HG03135 (cell line): Measurements from ENCODE around the gene CBFB.
"Not testable (repeated sequence)": the region's sequence is repeated elsewhere in the genome, so short reads cannot be mapped to it uniquely, and the experiment has no call there.

ENCODE experiments used
- ATAC-seq: cut with Tn5 transposase; IDR thresholded peaks from one replicate; pipeline ENCODE4 v1.9.1; 2021; ENCODE audit warnings: mild to moderate bottlenecking, moderate library complexity; ENCODE audit not compliant: unreplicated experiment

The CBFB gene

DNA sequence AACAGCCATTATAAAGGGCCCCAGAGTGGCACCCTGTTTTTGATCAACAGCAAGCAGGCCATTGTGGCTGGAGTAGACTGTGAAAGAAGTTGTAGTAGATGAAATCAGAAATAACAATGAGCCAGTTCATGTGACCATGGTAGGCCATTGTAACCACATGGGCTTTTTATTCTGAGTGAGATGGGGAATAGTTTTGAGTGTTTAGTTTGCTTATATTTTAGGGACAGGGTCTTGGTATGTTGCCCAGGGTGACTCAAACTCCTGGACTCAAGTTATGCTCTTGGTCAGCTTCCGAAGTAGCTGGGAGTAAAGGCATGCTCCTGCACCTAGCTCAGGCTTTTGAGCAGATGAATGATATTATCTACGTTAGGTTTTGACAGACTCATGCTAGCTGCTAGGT, 12.0 kb downstream of the CBFB start:
- no peak for ATAC-seq

DNA sequence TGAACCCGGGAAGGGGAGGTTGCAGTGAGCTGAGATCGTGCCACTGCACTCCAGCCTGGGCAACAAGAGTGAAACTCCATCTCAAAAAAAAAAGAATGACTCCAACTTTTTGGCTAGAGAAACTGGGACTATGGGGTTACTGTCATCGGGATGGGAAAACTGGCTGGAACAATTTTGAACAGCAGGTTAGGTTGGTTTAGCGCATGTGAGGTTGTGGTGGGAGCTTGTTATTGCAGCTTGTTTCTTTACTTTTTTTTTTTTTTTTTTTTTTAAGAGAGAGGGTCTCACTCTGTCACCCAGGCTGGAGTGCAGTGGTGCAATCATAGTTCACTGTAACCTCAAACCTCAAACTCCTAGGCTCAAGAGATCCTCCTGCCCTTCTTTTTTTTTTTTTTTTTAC, 12.6 kb downstream of the CBFB start:
- not testable (repeated sequence) for ATAC-seq

DNA sequence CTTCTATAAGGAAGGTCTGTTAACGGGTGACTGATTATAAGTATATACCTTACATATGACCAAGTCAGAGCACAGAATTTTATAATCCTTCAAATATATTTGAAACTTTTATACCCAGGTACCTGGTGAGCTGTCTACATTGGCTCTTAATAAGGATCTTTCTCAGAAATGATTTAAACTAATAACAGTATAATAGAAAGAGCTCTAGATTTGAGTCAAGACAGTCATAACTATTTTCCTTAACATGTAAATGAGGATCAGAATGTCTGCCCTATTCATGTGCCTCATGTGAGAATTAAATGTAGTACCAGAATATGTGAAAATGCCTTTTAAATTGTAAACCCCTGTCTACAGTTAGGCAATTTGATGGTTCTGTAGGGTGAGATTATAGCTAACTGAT, 14.5 kb downstream of the CBFB start:
- ATAC-seq = no peak

DNA sequence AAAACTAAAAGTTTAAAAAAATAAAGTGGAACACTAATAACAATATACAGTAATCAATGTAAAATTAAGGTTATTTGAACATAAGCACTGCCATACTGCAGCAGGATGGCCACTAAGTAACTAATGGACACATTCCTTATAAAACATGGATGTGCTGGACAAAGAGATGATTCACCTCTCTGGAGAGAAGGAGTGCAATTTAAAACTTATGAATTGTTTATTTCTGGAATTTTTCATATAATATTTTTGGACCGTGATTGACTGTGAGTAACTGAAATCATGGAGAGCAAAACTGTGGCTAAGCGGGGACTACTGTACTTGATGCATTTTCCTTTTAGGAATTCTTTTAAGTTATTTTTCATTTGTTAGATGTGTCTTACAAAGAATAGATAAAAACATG, 21.8 kb downstream of the CBFB start:
- ATAC-seq = no peak

DNA sequence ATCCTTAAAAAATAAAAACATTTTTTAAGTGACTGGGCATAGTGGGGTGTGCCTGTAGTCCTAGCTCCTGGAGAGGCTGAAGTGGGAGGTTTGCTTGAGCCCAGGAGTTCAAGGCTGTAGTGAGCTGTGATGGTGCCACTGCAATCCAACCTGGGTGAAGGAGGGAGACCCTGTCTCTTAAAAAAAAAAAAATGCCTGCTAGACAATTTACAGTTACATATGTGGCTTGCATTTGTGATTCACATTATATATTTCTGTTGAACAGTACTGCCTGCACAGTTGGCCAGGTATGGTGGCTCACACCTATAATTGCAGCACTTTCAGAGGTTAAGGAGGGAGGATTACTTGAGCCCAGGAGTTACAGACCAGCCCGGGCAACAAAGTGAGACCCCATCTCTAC, 23.4 kb downstream of the CBFB start:
- no peak for ATAC-seq

DNA sequence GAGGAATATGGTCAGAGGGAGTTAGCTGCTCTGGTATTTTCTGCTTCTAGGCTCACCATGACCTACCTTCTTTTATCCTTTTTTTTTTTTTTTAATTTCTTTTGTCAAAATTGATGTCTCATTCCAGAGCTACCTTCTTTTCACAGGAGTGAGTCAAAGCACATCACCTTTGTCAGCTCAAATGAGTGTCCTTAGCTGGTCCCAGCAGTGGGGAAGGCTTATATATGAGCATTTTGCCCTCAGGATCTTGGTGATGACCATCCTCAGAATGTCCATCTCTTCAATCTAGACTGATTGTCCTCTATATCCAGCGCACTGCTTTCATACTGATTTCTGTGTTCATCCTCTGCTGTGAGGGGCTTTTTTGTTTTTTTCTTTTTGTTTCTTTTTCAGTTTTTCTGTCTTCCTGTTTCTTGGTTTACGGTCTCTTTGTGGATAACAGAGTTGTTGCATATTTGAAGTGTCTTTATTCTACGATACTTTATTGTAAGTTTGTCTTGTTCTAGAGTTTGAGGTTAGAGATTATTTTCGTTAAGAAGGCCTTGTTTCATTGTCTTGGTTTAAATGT, 24.9 kb downstream of the CBFB start:
- no peak for ATAC-seq

DNA sequence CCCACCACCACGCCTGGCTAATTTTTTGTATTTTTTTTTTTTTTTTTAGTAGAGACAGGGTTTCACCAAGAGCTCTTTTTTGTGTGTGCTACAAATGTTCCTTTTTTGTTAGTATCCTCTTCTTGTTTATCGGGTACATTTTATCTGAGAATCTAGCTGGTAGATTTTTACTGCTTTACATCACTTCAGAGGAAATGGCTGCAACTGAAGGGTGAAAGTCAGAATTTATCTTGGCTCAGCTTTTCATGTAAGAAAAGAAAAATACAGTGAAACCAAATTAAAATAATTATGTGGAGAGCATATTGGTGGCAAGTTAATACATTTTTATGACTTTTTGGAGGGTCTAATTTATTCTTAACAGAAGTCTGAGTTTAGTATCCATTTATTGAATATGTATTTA, 26.0 kb downstream of the CBFB start:
- no peak for ATAC-seq

DNA sequence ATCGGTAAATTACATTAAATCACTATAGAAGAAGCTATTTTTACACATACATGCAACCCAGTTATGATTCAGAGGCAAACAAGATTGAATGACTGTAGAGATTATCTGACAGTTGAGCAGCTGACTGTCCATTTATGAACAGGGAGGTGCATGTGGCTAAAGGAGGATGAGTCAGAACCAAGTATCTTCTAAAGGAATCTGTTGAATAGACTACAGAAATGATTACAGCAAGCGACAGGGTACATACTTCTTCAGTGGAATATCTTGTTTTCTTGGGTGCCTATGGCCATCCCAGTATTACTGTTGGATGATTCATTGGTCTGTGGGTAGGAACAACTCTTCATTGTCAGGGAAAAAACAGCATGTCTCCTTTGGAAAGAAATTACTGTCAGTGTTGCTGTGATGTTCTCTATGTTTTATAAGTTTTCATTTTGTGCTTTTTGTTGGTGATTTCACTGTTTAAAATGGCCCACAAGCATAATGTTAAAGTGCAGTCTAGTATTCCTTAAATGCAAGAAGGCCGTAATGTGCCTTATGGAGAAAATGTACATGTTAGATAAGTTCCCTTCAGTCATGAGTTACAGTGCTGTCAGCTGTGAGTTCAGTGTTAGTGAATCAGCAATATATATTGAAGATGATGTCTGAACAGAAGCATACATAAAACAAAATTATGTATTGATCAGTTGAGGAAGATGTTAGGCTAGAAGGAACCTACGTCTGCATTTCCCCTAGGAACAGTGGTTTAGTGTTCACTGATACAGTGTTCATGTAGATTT, 27.0 kb downstream of the CBFB start:
- peak; percentile 51 for ATAC-seq

DNA sequence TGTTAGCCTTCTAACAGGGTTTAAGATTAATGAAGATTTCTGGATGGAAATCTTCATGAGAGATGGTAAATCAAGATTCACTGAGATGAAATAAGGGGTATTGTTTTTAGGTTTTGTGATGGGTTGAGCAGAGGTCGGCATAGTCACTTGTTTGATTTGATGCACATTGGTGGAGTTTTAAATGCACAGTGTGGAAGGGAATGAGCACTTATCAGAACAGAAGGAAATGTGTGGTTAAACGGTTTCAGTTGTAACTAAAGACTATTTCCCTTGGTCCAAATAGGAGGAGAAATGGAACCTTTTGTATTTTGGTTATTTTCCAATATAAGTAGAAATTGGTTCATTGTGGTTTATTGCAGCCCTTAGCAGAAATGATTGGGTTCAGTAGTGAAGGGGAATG, 34.1 kb downstream of the CBFB start:
- ATAC-seq = no peak

DNA sequence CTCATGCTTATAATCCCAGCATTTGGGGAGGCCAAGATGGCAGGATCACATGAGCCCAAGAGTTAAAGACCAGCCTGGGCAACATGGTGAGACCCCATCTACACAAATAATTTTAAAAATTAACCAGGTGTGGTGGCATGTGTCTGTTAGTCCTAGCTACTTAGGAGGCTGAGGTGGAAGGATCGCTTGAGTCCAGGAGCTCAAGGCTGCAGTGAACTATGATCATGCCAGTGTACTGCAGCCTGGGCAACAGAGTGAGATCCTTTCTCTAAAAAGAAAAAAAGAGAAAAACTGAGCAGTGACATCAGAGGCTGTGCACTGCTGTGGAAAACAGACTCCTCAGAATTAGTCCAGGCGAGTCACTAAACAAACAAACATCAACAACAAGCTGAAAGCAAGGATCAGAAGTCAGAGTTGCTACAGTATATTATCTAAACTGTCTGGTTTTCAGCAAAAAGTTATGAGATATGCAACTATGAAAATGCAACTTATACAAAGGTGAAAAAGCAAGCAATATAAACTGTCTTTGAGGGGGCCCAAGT, 39.3 kb downstream of the CBFB start:
- ATAC-seq = no peak

DNA sequence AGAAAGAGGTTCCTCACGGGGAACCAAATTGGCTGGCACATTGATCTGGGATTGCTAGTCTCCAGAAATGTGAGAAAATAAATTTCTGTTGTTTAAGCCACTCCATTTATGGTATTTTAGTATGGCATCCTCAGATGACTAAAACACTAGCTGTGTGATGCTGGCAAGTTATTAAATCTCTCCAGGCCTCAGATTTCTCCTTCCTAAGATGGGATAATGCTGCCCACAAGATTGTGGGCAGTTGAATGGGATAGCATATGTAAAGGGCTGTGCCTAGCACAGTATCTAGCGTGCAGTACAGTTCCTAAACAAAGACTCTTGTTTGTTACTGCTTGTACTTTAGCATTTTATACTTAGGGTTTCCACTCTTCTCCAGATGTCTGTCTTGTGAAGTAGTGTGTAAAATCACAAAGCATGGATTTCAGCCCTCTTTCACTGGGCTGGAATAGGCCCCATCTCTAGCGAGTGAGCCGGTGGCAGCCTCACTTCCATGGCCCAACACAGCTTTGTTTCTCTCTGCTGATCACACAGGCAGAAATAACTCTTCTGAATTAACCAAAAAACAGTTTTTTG, 42.6 kb downstream of the CBFB start:
- no peak for ATAC-seq

DNA sequence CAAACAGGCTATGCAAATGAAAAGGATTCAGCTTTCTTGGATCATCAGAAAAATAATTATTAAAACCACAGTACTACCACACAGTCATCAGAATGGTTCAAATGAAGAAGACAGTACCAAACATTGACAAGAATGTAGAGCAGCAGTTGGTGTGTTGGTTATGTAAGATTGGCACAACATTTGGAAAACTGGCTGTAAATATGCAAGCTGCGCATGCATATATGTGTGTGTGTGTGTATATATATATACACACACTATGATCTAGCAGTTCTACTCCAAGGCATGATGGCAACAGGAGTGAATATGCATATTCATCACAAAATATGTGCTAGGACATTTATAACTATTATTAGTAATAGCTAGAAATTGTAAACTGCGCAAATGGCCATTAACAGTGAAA, 46.4 kb downstream of the CBFB start:
- no peak for ATAC-seq

DNA sequence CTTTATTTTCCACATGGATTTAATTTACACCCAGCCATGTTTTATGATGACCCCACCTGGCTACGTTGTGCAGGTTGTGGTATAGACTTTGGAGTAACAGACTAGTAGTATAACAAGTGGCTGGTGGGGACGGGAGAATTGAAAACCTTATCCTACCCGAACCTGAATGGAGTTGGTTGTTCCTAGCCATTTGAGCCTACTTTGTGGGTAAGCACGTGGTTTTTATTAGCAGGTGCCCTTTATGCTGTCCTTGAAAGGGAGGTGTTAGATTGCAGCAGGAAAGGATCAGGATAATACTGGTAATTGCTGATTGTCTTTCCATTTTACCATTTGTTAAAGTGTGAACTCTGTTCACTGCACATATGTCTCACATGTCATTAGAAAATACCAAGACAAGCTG, 48.9 kb downstream of the CBFB start:
- no peak for ATAC-seq

DNA sequence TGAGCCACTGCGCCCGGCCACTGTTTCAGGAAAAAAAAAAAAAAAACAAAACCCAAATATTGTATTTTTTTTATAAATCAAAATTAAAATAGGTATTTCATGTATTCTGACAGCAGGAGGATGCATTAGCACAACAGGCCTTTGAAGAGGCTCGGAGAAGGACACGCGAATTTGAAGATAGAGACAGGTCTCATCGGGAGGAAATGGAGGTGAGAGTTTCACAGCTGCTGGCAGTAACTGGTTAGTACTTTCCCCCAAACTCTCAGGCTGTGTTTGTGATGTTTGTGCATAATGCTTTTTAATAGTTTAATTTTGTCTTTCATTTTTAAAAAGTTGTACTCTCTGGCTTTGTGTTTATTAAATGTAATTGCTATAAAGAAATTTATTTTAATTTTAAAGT, 53.2 kb downstream of the CBFB start:
- ATAC-seq = no peak

DNA sequence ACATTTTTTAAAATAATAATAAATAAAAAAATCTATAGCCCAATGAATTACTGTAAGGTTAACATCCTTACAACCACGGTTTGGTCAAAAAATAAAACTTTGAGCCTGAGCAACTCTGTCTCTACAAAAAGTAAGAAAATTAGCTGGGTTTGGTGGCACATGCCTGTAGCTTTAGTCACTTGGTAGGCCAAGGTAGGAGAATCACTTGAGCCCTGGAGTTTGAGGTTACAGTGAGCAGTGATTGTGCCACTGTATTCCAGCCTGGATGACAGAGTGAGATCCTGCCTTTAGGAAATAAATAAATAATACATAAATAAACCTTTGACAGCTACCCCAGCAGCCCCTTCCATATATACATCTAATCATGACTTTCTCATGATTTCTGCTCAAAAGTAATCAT, 53.9 kb downstream of the CBFB start:
- ATAC-seq = no peak

DNA sequence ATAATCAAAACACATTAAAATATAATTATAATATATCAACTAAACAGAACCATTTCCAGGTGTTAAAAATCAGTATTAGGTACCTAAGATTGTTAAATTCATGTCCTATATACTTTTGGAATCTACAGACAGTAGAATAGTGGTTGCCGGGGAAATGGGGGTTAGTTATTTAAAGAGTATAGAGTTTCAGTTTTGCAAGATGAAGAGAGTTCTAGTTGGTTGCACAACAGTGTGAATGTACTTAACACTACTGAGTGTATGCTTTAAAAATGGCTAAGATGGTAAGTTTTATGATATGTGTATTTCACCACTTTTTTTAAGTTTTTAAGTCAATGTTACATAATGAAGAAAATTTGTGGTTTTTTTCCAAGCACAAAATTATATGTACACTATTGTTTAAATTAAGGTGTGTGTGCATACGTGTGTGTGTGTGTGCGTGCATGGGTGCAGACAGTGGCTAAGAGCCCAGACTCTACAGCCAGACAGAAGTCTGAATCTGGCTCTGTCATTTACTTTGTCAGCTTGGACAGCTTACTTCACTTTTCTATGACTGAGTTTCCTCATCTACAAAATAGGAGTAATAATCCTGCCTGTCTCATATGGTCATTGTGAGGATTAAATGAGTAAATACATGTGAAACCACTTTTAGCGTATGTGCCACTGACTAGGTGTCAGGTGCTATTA, 55.5 kb downstream of the CBFB start:
- no peak for ATAC-seq

DNA sequence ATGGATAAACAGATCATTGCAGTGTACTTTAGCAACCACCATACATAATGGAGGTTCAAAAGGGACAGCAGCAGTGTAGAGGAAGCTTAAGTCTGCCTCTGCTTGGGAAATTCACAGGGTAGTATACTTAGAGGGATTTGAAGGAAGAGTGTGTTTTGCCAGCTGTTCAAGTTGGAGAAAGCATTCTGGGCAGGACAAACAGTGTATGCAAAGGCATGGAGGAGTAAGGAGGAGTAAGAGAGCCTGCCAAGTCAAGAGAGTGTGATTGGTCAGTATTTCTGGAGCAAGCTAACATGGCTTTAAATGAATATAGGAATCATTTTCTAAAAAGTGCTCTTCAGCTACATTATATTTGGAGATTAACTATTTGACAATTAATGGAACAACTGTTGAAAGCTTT, 57.9 kb downstream of the CBFB start:
- no peak for ATAC-seq

DNA sequence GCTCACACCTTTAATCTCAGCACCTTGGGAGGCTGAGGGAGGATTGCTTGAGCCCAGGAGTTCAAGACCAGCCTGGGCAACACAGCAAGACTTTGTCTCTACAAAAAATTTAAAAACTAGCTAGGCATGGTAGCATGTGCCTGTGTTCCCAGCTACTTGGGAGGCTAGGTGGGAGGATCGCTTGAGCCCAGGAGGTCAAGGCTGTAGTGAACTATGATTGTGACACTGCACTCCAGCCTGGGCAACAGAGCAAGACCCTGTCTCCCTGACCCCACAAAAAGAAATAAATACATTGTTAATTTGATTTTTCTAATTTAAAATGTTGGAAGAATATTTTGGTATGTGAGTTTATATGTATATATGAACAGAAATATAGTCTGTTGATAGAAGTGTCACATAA, 58.3 kb downstream of the CBFB start:
- no peak for ATAC-seq

DNA sequence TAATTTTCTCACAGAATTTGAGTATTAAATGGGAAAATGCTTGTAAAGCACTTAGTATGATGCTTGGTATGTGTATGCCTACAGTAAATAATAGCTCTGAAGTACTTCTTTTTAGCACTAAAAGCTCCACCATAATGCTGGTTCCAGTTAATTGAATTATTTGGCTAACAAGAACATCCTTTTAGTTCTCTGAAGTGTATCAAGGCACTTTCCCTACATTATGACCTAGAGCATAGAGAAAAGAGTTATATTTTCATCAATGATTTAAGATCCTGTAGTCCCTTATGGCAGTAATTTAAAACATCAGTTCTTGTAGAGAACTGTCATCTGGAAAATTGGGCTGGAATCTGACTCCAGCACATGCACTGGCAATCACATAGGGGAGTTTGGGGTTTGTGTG, 58.9 kb downstream of the CBFB start:
- ATAC-seq = no peak

DNA sequence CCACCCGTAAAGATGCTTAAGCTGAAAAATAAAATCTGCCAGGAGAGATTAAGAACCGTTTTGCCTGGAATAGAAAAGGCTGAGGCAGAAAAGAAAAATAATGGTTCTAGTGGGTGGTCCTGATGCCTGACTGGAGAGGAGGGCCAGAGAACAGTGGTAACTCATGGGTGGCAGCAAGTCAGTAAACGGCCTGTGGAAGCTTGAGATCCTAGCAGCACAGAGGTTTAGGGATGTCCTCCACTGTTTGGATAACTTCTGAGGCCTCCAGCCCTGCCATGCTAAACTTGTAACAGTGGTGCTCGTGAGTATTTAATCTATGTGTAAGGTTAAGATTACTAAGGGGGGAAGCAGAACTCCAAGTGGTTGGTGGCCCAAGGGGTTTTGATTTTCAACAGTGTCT, 59.6 kb downstream of the CBFB start:
- ATAC-seq = no peak

DNA sequence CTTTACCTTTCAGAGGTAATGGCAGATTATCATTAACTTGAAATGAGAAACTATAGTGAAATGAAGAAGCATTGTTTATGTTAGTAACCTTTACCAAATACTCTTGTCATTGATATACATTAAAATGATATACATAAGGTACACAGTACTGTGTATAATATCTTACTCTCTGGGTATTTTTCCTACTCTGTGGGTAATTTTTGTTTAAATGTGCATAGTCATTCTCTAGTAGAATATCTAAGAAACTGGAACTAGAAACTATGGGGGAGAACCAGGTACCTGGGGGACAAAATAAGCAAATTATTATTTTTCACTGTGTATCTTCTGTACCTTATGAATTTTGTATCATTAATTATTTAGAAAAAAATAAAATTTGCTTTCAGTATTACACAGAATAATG, 60.2 kb downstream of the CBFB start:
- ATAC-seq = no peak
